HG02870 (cell line): ENCODE measurements around the gene C16orf46.

Source experiments
- ATAC-seq: cut with Tn5 transposase; IDR thresholded peaks from one replicate; pipeline ENCODE4 v1.9.1; 2021; ENCODE audit warnings: mild to moderate bottlenecking, moderate library complexity; ENCODE audit not compliant: unreplicated experiment

C16orf46 gene

GRCh38 chr16:81026429-81026828, 50.6 kb downstream of the C16orf46 start:
- no peak for ATAC-seq

GRCh38 chr16:81018496-81018895, 58.5 kb downstream of the C16orf46 start:
- ATAC-seq = no peak

- no peak for ATAC-seq
These were observed 62.4 kb downstream of the C16orf46 start for GRCh38 chr16:81014672-81015071.

GRCh38 chr16:81012974-81013373, 64.1 kb downstream of the C16orf46 start:
- ATAC-seq = no peak
